ENCODE data around the gene NECTIN1. TPM values are rescaled to one million over a fixed set of nuclear protein-coding genes. Genes with fewer than 3 reads are reported as not detected.

The NECTIN1 gene
- total RNA-seq, 6 experiments from 2014 or later, result 4.3 to 8.4 (median 6.1) TPM

- intact Hi-C loops (cut with DNase I), result no loop called here
- H3K27me3 ChIP-seq, result no peaks in the 10 kb centered on the region
- TF ChIP-seq CTCF (IDR thresholded peaks at IDR 0.05), result no peak
- TF ChIP-seq POLR2A (IDR thresholded peaks at IDR 0.05), result no peak
- ATAC-seq (no peak), DNase-seq (no peak)
- H3K27ac ChIP-seq, result no peak overlapping the region
- no peak overlapping the region for H3K4me3 ChIP-seq
- H3K36me3 ChIP-seq, result no peaks in the 10 kb centered on the region
- no peaks in the 10 kb centered on the region for H3K4me1 ChIP-seq
- WGBS (ENCODE audit: insufficient coverage, low coverage, low lambda C conversion rate, missing lambda C conversion rate), result 59% methylated on average over 2 of the region's 4 CpGs
- no peaks in the 10 kb centered on the region for H3K9me3 ChIP-seq
These were observed 120.2 kb downstream of the NECTIN1 start for GRCh38 chr11:119608781-119609180.

GRCh38 chr11:119608201-119608600 is 120.8 kb downstream of the NECTIN1 start:
- 71% methylated on average over 6 of the region's 6 CpGs for WGBS (ENCODE audit: insufficient coverage, low coverage, low lambda C conversion rate, missing lambda C conversion rate)

DNA sequence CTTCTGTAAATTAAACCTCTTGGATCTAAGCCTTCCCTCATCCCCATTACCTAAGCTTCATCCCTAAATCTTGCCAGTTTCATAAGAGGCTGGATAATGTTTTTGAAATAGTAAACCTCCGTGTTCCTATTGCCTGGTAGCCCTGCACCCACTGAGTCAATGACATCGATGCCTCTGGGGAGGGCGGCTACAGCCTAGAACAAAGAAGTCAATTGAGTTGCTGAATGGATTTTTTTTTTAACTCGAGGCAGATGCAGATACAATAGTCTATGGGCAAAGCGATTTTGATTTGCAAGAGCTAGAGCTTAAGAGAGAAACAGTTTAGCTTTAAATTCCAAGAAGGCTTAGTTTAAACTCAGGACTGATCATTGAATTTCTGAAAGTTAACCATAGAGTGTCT is 121.3 kb downstream of the NECTIN1 start:
- ATAC-seq (no peak), DNase-seq (no peak)
- H3K36me3 ChIP-seq, result no peaks in the 10 kb centered on the region
- no peak overlapping the region for H3K27ac ChIP-seq
- intact Hi-C loops (cut with DNase I), result no loop called here
- no peaks in the 10 kb centered on the region for H3K4me1 ChIP-seq
- H3K27me3 ChIP-seq, result no peaks in the 10 kb centered on the region
- no peaks in the 10 kb centered on the region for H3K9me3 ChIP-seq
- no peak overlapping the region for H3K4me3 ChIP-seq
- WGBS (ENCODE audit: insufficient coverage, low coverage, low lambda C conversion rate, missing lambda C conversion rate), result 22% methylated on average over 5 of the region's 5 CpGs
- TF ChIP-seq CTCF (IDR thresholded peaks at IDR 0.05), result no peak

More at GRCh38 chr11:119608201-119608600, 120.8 kb downstream of the NECTIN1 start:
- TF ChIP-seq CTCF (IDR thresholded peaks at IDR 0.05) (no peak), POLR2A (IDR thresholded peaks at IDR 0.05) (no peak)
- Histone ChIP-seq H3K27me3 (no peaks in the 10 kb centered on the region), H3K9me3 (no peaks in the 10 kb centered on the region), H3K4me3 (no peak overlapping the region), H3K36me3 (no peaks in the 10 kb centered on the region), H3K4me1 (no peaks in the 10 kb centered on the region), H3K27ac (no peak overlapping the region)
- intact Hi-C loops (cut with DNase I), result no loop called here
- no peak for ATAC-seq
- DNase-seq, result no peak

GRCh38 chr11:119605137-119605665 is 123.8 kb downstream of the NECTIN1 start:
- no peak for TF ChIP-seq POLR2A (IDR thresholded peaks at IDR 0.05)
- TF ChIP-seq CTCF (IDR thresholded peaks at IDR 0.05), result no peak
- no peak overlapping the region for H3K27ac ChIP-seq
- DNase-seq (no peak), ATAC-seq (peak in 1 of 4 donors; percentile 30)
- no peaks in the 10 kb centered on the region for H3K27me3 ChIP-seq
- 80% methylated on average over 5 of the region's 17 CpGs for WGBS (ENCODE audit: insufficient coverage, low coverage, low lambda C conversion rate, missing lambda C conversion rate)
- no peak overlapping the region for H3K4me3 ChIP-seq
- intact Hi-C loops (cut with DNase I), result no loop called here
- H3K9me3 ChIP-seq, result no peaks in the 10 kb centered on the region
- no peaks in the 10 kb centered on the region for H3K36me3 ChIP-seq
- no peaks in the 10 kb centered on the region for H3K4me1 ChIP-seq

All from right lobe of liver (tissue), 6 donors.